HG02870 (cell line): Measurements from ENCODE around the gene LLPH.

Experiments
- ATAC-seq: cut with Tn5 transposase; IDR thresholded peaks from one replicate; pipeline ENCODE4 v1.9.1; 2021; ENCODE audit warnings: mild to moderate bottlenecking, moderate library complexity; ENCODE audit not compliant: unreplicated experiment

LLPH gene

GRCh38 chr12:66143868-66144267, 13.3 kb upstream of the LLPH start:
- ATAC-seq: no peak

GRCh38 chr12:66142826-66143225, 12.3 kb upstream of the LLPH start:
- ATAC-seq: no peak

- ATAC-seq: no peak
These were observed 10.7 kb upstream of the LLPH start for GRCh38 chr12:66141299-66141698.

- no peak for ATAC-seq
These were observed 10.2 kb upstream of the LLPH start for GRCh38 chr12:66140731-66141130.

- no peak for ATAC-seq
These were observed 8.8 kb upstream of the LLPH start for GRCh38 chr12:66139328-66139727.

GRCh38 chr12:66137937-66138336, 7.4 kb upstream of the LLPH start:
- no peak for ATAC-seq

GRCh38 chr12:66132408-66132807, 1.9 kb upstream of the LLPH start:
- no peak for ATAC-seq

- ATAC-seq: no peak
These were observed 628 bp upstream of the LLPH start for GRCh38 chr12:66131067-66131688.

- ATAC-seq: no peak
These were observed 650 bp downstream of the LLPH start for GRCh38 chr12:66129934-66130266.

- no peak for ATAC-seq
These were observed 2.9 kb downstream of the LLPH start for GRCh38 chr12:66127650-66128049.

- ATAC-seq: no peak
These were observed 10.1 kb downstream of the LLPH start for GRCh38 chr12:66120477-66120876.

- ATAC-seq: no peak
These were observed 10.7 kb downstream of the LLPH start for GRCh38 chr12:66119870-66120241.

GRCh38 chr12:66119229-66119869, 11.2 kb downstream of the LLPH start:
- no peak for ATAC-seq

- no peak for ATAC-seq
These were observed 12.2 kb downstream of the LLPH start for GRCh38 chr12:66118240-66118891.

GRCh38 chr12:66117242-66117641, 13.3 kb downstream of the LLPH start:
- ATAC-seq: no peak

- no peak for ATAC-seq
These were observed 15.4 kb downstream of the LLPH start for GRCh38 chr12:66115071-66115600.

- ATAC-seq: no peak
These were observed 17.1 kb downstream of the LLPH start for GRCh38 chr12:66113471-66113870.

GRCh38 chr12:66111605-66112004, 18.9 kb downstream of the LLPH start:
- no peak for ATAC-seq

GRCh38 chr12:66109056-66109455, 21.5 kb downstream of the LLPH start:
- ATAC-seq: no peak

- no peak for ATAC-seq
These were observed 22.2 kb downstream of the LLPH start for GRCh38 chr12:66108386-66108785.

GRCh38 chr12:66107451-66107915, 23.1 kb downstream of the LLPH start:
- peak; percentile 83 for ATAC-seq
